ENCODE results near the gene RFNG. TPM values are rescaled to one million over a fixed set of nuclear protein-coding genes. Genes with fewer than 3 reads are reported as not detected.

The RFNG gene
- total and polyA plus RNA-seq, 2 of the 13 experiments (the other 11 are each of a cell fraction or from before 2014, with no cell fraction given), result 61.4 to 64.0 TPM

- TF ChIP-seq ZNF280D (CRISPR knock-in tag; IDR thresholded peaks at IDR 0.05) (no peak), ZNF260 (CRISPR knock-in tag; IDR thresholded peaks at IDR 0.05; ENCODE audit: borderline replicate concordance, low read depth) (no peak), GTF2F1 (IDR thresholded peaks at IDR 0.05; ENCODE audit: low read length) (no peak), ZNF776 (CRISPR knock-in tag; IDR thresholded peaks at IDR 0.05) (no peak), NFAT5 (CRISPR knock-in tag; IDR thresholded peaks at IDR 0.05) (no peak), FLYWCH1 (CRISPR knock-in tag; IDR thresholded peaks at IDR 0.05) (no peak), NKX3-1 (CRISPR knock-in tag; IDR thresholded peaks at IDR 0.05) (peak; percentile 15; the same call in 1 of the 2 replicates), SOX6 (IDR thresholded peaks at IDR 0.05) (no peak), SOX6 (CRISPR knock-in tag; IDR thresholded peaks at IDR 0.05) (peak; percentile 85), LBX2 (CRISPR knock-in tag; IDR thresholded peaks at IDR 0.05; ENCODE audit: borderline replicate concordance) (peak; percentile 77), NBN (conservative IDR thresholded peaks at IDR 0.05) (no peak), ZNF296 (CRISPR knock-in tag; conservative IDR thresholded peaks at IDR 0.05) (no peak), HMGA1 (CRISPR knock-in tag; conservative IDR thresholded peaks at IDR 0.05) (no peak), ETV5 (CRISPR knock-in tag; IDR thresholded peaks at IDR 0.05; ENCODE audit: borderline replicate concordance) (peak; percentile 90), HNF4A (CRISPR knock-in tag; IDR thresholded peaks at IDR 0.05) (peak; percentile 21; the same call in 1 of the 2 replicates), NCOR1 (IDR thresholded peaks at IDR 0.05; ENCODE audit: borderline replicate concordance, low read length) (peak; percentile 42; the same call in 1 of the 2 replicates), ZC3H13 (CRISPR knock-in tag; IDR thresholded peaks at IDR 0.05) (peak; percentile 49; the same call in 1 of the 2 replicates), WIZ (CRISPR knock-in tag; IDR thresholded peaks at IDR 0.05) (no peak), RARA (CRISPR knock-in tag; IDR thresholded peaks at IDR 0.05) (peak; percentile 96), SRSF9 (IDR thresholded peaks at IDR 0.05; ENCODE audit: borderline replicate concordance, insufficient read depth, low read depth, low read length, poor library complexity, severe bottlenecking) (no peak), LCORL (IDR thresholded peaks at IDR 0.05) (no peak), LCORL (CRISPR knock-in tag; IDR thresholded peaks at IDR 0.05) (peak; percentile 73)
Observed at GRCh38 chr17:82015311-82015971, 36.2 kb downstream of the RFNG start (continued).
